GM21381 (cell line): ENCODE measurements around the gene ARHGAP4.

ENCODE experiments used
- ATAC-seq: cut with Tn5 transposase; IDR thresholded peaks from one replicate; pipeline ENCODE4 v1.9.1; 2021; ENCODE audit warnings: mild to moderate bottlenecking, moderate library complexity; ENCODE audit not compliant: unreplicated experiment

The ARHGAP4 gene

GRCh38 chrX:153870288-153870690, 55.8 kb downstream of the ARHGAP4 start:
- ATAC-seq: no peak

DNA sequence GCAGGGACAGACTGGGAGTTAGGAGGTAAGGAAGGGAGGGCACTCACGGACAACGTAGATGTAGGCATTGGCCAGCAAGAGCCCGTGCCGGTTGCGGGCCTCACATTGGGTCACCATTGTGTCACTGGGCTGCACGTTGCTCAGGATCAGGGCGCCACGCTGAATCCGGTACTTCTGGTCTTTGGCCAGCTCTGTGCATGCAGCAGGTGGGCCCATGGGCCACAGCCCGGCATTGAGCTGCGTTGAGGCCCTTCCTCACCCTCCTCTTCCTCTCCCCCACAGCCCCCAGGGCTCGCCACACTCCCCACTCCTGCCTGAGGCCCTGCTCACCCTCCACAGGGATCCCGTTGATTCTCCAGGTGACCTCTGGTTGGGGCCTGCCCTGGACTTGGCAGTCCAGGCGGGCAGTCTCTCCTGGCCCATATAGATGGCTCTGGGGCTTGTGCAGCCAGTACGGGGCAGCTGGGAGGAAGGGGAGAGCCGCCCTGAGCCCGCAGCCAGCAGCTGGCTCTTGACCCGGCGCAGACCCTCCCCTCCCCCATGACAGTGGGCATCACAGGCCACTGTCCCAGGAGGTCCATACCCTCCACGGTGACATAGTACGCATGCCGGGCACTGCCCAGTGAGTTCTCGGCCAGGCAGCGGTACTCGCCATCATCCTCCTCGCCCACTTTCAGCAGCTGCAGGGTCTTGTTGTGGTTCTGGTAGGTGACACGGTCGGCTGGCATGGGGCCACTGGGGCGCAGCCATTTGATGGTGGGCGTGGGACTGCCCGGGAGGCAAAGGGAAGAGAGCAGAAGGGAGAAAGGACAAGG, 56.4 kb downstream of the ARHGAP4 start:
- no peak for ATAC-seq

DNA sequence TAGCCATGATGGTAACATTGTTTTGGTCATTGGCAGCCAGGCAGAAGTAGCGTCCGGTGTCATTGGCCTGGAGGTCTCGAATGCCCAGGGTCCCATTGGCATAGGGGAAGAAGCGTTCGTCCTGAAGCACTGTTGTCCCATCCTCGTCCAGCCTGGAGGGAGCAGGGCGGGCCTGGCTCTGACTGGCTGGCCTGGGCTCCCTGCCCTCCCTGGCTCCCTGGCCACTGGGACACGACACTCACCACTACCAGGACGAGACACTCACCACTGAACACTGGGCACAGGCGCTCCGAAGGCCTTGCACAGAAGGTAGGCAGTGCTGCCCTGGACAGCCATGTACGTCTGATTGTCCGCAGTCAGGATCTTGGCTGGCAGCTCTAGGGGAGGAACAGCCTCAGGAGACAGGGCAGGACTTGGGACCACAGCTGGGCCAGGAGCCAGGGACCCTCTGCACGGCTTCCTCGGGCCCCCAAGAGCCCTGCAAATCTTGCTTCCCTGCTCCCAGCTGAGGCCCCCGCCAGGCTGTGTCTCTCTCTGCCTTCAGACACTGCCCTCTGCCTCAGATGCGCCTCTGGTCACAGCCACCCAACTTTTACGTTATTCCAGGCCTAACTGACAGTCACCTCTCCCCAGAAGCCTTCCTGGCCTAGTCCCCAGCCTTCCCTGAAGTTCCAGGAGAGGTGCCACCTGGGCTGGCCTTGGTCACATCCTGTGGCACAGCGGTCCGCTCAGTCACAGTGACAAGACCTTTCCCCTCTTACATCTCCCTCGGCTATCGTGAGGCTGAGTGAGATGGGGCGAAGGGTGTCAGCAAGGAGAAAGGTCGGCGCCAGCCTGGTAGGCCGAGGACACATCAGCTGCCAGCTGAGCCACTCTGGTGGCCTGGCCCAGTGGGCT, 57.2 kb downstream of the ARHGAP4 start:
- ATAC-seq: no peak

DNA sequence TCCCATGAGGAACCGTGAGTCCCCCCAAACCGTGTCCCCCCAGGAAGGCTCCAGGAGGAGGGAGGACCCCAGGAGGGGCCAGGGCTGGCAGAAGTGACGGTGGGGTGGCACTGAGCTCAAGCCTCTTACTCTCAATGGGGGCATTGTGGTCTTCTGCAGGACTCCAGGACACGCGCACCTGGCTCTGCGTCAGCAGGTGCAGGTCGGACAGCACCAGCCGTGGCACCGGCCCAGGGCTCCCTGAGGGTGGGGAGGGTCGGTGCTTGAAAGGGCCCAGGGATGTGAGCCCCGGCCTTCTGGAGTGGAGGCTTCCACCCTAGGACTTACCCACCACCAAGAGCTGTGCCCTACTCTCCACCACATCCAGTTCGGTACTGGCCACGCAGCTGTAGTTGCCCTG, 58.4 kb downstream of the ARHGAP4 start:
- ATAC-seq: no peak

GRCh38 chrX:153867139-153867538, 58.9 kb downstream of the ARHGAP4 start:
- ATAC-seq: no peak

DNA sequence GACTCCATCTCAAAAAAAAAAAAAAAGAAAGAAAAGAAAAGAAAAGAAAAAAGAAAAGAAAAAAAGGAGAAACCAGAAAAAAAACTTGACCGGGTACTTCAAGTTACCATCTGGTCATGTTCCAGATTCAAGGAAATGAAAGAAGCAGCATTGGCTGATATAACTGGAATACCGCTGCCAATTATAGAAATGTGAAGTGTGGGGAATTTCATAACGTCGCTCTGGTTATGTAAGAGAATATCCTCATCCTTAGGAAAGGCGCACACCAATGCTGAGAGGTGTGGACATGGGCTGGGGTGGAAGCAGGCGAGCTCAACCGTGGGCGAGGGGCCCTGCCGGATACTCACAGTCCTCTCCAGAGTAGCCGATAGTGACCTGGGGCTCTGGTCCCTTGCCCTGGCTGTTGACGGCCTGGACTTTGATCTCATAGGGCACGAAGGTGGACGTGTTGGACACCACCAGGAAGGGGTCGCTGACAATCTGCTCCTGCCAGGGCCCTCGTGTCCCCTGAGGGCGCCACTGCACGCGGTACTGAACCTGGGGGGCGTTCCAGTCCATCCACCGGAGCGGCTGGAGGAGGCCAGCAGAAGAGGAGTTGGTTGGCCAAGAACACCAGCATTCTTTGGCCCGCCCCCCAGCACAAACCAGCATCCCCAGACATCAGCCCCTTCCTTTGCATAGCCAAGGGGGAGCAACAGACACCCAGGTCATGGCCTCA, 59.6 kb downstream of the ARHGAP4 start:
- ATAC-seq: no peak

DNA sequence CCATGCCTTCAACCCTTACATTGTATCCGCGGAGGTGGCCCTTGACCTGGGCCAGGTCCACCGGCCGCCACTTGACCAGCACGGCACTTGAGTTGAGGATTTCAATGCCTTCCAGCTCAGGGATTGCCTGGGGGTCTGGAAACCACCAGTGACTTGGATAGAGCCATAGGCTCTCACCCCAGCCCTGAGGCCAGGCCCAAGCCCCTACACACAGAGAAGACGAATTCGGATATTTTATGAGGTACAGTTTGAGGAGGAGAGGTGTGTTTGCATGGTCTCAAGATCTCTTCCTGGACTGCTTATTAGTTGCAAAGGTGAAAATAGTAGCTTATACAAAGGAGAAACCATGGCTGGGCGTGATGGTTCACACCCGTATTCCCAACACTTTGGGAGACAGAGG, 60.4 kb downstream of the ARHGAP4 start:
- no peak for ATAC-seq

DNA sequence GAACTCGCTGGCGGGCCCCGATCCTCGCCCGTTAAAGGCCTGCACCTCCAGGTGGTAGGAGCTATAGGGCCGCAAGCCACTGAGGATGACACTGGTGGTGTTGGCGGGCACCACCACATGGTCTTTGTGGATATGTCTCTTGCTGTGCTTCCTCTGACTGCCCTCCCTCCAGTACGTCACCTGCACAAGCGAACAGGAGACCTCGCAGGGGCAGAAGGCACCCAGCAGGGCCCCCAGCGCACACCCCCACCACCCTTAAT, 60.8 kb downstream of the ARHGAP4 start:
- ATAC-seq: no peak

GRCh38 chrX:153864561-153865320, 61.3 kb downstream of the ARHGAP4 start:
- ATAC-seq: no peak

- ATAC-seq: no peak
These were observed 62.0 kb downstream of the ARHGAP4 start for GRCh38 chrX:153864101-153864500.

GRCh38 chrX:153863251-153863991, 62.6 kb downstream of the ARHGAP4 start:
- ATAC-seq: no peak

GRCh38 chrX:153862369-153863250, 63.5 kb downstream of the ARHGAP4 start:
- ATAC-seq: no peak

DNA sequence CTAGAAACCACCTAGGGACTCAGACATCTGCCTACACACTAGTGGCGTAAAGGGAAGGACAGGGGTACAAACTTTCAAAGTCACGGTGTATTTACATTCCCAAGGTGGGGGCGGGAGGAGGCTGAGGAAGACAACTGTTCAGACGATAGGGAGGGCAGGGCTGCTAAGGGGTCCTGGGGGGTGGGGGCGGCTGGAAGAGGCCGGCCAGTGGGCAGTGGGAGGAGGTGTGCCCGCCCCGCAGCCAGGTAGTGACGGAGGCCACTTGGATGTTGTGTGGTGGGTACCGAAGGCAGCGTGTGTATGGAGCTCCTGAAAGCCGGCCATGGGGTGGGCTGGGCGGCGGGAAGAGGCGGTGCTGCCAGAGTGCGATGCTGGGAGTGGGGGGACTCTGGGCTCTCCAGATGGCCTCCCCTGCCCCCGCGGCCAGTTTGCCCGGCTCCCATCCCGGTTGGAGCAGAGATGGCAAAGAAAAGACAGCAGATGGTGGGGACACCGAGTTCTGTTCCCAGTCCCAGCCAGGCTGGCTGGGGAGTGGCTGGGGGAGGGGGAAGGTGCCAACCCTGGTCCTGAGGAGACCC, 64.2 kb downstream of the ARHGAP4 start:
- no peak for ATAC-seq

DNA sequence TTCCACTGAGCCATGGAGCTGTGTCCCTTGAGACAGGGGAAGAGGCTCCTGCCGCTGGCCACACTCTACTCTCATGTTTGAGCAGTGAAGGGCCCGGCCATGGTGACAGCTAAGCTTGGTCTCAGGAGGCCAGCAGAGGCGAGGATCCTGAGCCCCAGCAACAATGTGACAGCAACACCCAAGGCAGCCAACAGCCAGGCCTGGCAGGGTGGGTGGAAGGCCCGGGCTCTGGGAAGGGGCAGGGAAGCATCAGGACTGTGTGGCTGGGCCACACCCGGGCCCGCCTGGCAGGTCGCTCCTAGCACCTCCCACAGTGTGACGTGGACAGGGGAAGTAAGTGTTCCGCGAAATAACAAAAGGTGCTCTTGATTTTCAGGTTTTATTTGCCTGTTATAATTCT, 64.9 kb downstream of the ARHGAP4 start:
- no peak for ATAC-seq
